NT2/D1 (cell line): ENCODE measurements around the gene KIF6.
"Not testable (repeated sequence)": the region's sequence is repeated elsewhere in the genome, so short reads cannot be mapped to it uniquely, and the experiment has no call there.

Experiments used
- DNase-seq: peaks from one replicate; pipeline ENCODE4 v3.0.0-alpha.2; 2011; ENCODE audit warnings: low read depth, low spot score
- H3K27me3 ChIP-seq: 2 replicates; pipeline ENCODE4 v1.6.0; 2011; ENCODE audit warnings: mild to moderate bottlenecking; ENCODE audit not compliant: insufficient read length, insufficient read depth
- H3K36me3 ChIP-seq: 2 replicates; pipeline ENCODE4 v1.6.1; 2011; ENCODE audit warnings: mild to moderate bottlenecking, low read length, mixed read lengths; ENCODE audit not compliant: insufficient read depth, insufficient read length
- H3K4me1 ChIP-seq: 2 replicates; pipeline ENCODE4 v1.5.1; 2011; ENCODE audit not compliant: insufficient read depth, insufficient read length
- H3K4me3 ChIP-seq: 2 replicates; pipeline ENCODE4 v1.5.1; 2011; ENCODE audit warnings: low read depth; ENCODE audit not compliant: insufficient read length
- H3K9ac ChIP-seq: 2 replicates; pipeline ENCODE4 v1.6.0; 2011; ENCODE audit warnings: low read depth; ENCODE audit not compliant: insufficient read length
- H3K9me3 ChIP-seq: 2 replicates; pipeline ENCODE4 v1.5.1; 2011; ENCODE audit warnings: mild to moderate bottlenecking, low read length; ENCODE audit not compliant: insufficient read depth
- SUZ12 ChIP-seq: IDR thresholded peaks from 2 replicates; pipeline ENCODE4 v1.6.1; 2011; ENCODE audit not compliant: insufficient read length, insufficient read depth; ENCODE audit errors: extremely low read depth
- YY1 ChIP-seq: IDR thresholded peaks from 2 replicates; pipeline ENCODE4 v1.6.1; 2011; ENCODE audit not compliant: insufficient read length, insufficient read depth
- ZNF274 ChIP-seq: IDR thresholded peaks from 2 replicates; pipeline ENCODE4 v1.6.1; 2011; ENCODE audit warnings: mild to moderate bottlenecking, low read depth, low read length

Gene KIF6

DNA sequence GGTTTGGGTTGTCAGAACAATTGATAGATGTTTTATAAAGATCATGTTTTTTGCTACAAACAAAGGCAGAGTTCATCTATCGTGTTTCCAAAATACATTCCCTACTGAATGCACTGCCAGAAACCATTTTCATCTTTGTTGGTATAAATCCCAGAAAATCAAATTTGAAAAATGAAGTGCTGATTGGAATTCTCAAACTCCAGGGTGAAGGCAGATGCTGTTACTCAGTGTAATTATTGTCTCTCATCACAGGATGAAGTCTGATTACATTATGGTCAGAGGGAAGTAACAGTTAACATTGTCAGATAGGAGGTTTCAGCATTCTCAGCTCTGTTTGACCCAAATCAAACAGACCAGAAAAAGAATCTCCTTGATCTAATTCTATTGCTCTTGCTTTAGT, 204.3 kb downstream of the KIF6 start:
- TF ChIP-seq ZNF274 (no peak), YY1 (no peak)

DNA sequence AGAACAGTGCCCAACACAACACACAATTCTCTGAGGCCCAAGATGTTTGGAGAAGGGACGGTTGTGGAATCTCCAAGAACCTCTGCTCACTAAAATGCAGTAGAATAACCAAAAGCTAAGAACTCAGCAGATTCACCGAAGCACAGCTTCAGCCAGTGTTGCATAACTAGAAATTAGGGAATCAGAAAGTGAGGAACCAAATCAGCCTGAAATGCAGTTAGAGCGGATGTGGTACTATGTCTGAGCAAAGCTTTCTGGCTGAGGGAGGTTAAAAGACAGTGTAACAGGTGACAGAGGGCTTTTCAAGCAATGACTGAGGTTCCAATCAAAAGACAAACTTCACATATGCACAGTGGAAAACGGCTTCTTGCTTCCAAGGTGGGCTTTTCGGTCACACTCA, 204.8 kb downstream of the KIF6 start:
- Histone ChIP-seq H3K36me3 (no peaks in the 10 kb centered on the region), H3K27me3 (no peaks in the 10 kb centered on the region), H3K4me1 (no peaks in the 10 kb centered on the region), H3K9ac (no peak overlapping the region), H3K4me3 (no peak overlapping the region), H3K9me3 (no peaks in the 10 kb centered on the region)
- DNase-seq, result no peak
- TF ChIP-seq YY1, result no peak
- TF ChIP-seq ZNF274, result no peak
- no peak for TF ChIP-seq SUZ12

More for the DNA sequence above, 204.3 kb downstream of the KIF6 start:
- Histone ChIP-seq H3K9ac (no peak overlapping the region), H3K4me1 (no peaks in the 10 kb centered on the region), H3K4me3 (no peak overlapping the region), H3K9me3 (no peaks in the 10 kb centered on the region), H3K36me3 (no peaks in the 10 kb centered on the region), H3K27me3 (no peaks in the 10 kb centered on the region)
- DNase-seq, result no peak

DNA sequence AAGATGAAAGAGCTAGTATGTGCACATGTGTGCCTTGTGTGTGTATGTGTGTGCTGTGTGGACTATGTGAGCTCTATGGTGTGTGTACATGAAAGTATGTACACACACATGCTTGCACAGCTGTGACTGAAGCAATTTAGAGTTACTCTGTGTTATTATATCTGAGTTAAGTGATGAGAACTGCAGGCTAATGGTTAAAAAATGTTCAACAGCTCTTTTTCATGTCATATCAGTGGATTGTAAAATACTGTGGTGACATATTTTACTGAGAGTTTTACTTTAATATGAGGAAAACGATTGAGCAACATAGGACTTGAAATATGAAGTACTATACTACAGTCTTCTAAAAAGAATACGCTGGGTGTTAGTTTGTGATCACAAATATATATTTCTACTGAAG, 207.0 kb downstream of the KIF6 start:
- Histone ChIP-seq H3K4me1 (no peaks in the 10 kb centered on the region), H3K9me3 (0 out of 2 replicates have a peak, but pooled peaks cover under 1% of the 10 kb centered on the region), H3K27me3 (no peaks in the 10 kb centered on the region), H3K9ac (no peak overlapping the region), H3K36me3 (no peaks in the 10 kb centered on the region), H3K4me3 (no peak overlapping the region)
- no peak for TF ChIP-seq YY1
- DNase-seq, result no peak

DNA sequence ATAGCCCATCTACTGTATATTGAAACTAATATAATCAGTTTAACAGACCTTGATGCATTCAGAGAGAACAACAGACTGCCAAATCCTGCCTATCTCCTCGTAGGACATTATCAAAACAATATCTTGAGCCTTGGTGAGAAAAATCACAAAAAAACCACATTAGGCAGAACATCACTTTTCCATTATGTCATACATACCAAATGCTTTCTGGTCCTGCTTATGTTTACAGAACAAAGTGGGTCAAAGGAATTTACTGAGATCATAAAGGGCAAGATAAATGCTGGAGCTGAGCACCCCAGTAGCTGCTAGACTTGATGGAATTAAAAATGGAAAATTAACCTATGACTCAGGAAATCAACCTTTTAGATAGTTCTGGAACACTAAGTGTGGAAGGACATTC, 207.5 kb downstream of the KIF6 start:
- no peak for TF ChIP-seq SUZ12
- no peak for TF ChIP-seq YY1
- DNase-seq, result no peak

DNA sequence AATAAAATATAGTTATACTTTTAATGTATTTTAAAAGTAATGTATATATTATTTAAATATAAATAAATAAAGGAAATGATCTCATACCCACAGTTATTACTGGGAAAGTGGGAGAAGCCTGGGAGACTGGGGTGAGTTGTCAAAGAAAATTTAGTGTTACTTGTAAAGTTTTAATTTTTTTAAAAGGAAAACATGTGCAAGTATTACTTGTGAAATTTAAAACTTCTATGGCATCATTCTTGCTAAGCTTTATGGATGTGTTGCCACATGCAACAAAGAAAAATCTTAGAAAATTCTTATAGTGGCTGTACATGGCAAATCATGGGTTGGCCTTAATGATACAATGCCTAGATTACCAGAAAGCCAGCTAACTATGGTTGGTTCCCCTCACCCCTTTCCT, 208.7 kb downstream of the KIF6 start:
- no peaks in the 10 kb centered on the region for H3K4me1 ChIP-seq
- TF ChIP-seq ZNF274 (no peak), YY1 (no peak), SUZ12 (no peak)
- H3K4me3 ChIP-seq, result no peak overlapping the region
- H3K36me3 ChIP-seq, result no peaks in the 10 kb centered on the region
- peaks cover 4% of the 10 kb centered on the region; the same call in 1 of the 2 replicates for H3K9me3 ChIP-seq
- no peak for DNase-seq
- H3K27me3 ChIP-seq, result no peaks in the 10 kb centered on the region
- H3K9ac ChIP-seq, result no peak overlapping the region

More for the DNA sequence above, 207.5 kb downstream of the KIF6 start:
- Histone ChIP-seq H3K4me1 (no peaks in the 10 kb centered on the region), H3K9ac (no peak overlapping the region), H3K27me3 (no peaks in the 10 kb centered on the region), H3K4me3 (no peak overlapping the region), H3K36me3 (no peaks in the 10 kb centered on the region), H3K9me3 (0 out of 2 replicates have a peak, but pooled peaks cover 4% of the 10 kb centered on the region)

DNA sequence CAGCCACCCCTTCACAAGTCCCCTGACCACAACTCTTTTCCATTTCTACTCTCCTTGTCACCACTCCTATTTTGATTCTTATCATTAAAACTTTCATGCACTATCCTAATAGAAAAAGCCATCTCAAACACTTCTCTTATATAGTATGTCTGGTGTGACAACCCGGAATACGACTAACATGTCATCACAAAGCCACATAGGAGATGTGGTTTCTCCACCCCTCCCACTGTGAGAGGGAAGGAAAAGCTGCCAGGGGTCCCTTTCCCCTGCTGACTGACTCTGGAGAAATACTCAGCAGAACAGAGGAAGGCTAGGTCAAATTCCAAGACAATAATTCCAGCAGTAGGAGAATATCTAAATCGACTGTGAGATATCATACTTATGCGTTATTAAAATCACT, 209.7 kb downstream of the KIF6 start:
- Histone ChIP-seq H3K36me3 (no peaks in the 10 kb centered on the region), H3K27me3 (no peaks in the 10 kb centered on the region), H3K4me3 (no peak overlapping the region), H3K9ac (no peak overlapping the region), H3K9me3 (peaks cover 4% of the 10 kb centered on the region; the same call in 1 of the 2 replicates), H3K4me1 (no peaks in the 10 kb centered on the region)
- no peak for DNase-seq
- TF ChIP-seq YY1 (no peak), ZNF274 (no peak), SUZ12 (no peak)

DNA sequence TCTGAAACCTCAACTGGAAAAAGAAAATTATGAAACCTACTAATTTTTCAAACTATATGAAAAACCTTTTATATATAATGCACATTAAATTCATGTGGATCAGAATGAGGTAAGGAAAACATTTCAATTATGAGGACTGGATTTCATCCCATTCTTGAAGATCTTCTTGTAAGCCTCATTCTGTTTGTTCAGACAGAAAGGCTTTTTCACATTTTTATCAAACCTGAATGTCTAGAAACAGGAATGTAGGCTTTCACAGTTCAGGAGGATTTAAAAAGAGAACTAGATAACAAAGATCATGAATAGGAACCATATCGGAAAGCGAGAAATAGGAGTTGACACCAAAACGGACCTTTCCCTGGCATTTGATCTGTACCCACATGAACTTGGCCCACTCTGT, 210.2 kb downstream of the KIF6 start:
- no peak for DNase-seq
- H3K9me3 ChIP-seq, result peaks cover 4% of the 10 kb centered on the region; the same call in 1 of the 2 replicates
- H3K4me3 ChIP-seq, result no peak overlapping the region
- TF ChIP-seq SUZ12 (no peak), YY1 (no peak), ZNF274 (no peak)
- no peaks in the 10 kb centered on the region for H3K36me3 ChIP-seq
- H3K27me3 ChIP-seq, result no peaks in the 10 kb centered on the region
- no peak overlapping the region for H3K9ac ChIP-seq
- no peaks in the 10 kb centered on the region for H3K4me1 ChIP-seq

DNA sequence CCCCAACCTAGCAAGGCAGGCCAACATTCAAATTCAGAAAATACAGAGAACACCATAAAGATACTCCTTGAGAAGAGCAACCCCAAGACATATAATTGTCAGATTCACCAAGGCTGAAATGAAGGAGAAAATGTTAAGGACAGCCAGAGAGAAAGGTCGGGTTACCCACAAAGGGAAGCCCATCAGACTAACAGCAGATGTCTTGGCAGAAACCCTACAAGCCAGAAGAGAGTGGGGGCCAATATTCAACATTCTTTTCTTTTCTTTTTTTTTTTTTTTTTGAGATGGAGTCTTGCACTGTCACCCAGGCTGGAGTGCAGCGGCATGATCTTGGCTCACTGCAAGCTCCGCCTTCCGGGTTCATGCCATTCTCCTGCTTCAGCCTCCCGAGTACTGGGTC, 215.4 kb downstream of the KIF6 start:
- H3K4me3 ChIP-seq, H3K36me3 ChIP-seq, H3K27me3 ChIP-seq, DNase-seq, H3K4me1 ChIP-seq, H3K9ac ChIP-seq: not testable (repeated sequence)
- peaks cover 11% of the 10 kb centered on the region; the same call in 1 of the 2 replicates for H3K9me3 ChIP-seq
